ENCODE measurements around the gene COL7A1. TPM values are rescaled to one million over a fixed set of nuclear protein-coding genes. Genes with fewer than 3 reads are reported as not detected.
"Not testable (repeated sequence)": the region's sequence is repeated elsewhere in the genome, so short reads cannot be mapped to it uniquely, and the experiment has no call there.

COL7A1 gene
- total RNA-seq, 1 donor from 2014 or later = 19.2 TPM

DNA sequence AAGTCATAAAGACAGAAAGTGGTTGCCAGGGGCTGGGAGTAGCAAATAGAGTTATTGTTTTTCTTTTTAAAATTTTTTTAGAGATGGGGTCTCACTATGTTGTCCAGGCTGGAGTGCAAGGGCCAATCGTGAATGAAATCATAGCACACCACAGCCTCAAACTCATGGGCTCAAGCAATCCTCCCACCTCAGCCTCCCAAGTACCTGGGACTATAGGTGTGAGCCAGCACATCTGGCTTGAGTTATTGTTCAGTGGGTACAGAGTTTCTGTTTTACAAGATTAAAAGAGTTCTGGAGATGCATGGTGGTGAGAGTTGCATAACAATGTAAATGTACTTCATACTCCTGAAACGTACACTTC is 62.2 kb downstream of the COL7A1 start:
- no peak for DNase-seq (ENCODE audit: low spot score in 2 of 2, unreplicated experiment in 2 of 2)
- no peaks in the 10 kb centered on the region for H3K4me1 Mint-ChIP-seq
- peaks cover 45% of the 10 kb centered on the region for H3K36me3 Mint-ChIP-seq
- TF ChIP-seq, protein P1, sequence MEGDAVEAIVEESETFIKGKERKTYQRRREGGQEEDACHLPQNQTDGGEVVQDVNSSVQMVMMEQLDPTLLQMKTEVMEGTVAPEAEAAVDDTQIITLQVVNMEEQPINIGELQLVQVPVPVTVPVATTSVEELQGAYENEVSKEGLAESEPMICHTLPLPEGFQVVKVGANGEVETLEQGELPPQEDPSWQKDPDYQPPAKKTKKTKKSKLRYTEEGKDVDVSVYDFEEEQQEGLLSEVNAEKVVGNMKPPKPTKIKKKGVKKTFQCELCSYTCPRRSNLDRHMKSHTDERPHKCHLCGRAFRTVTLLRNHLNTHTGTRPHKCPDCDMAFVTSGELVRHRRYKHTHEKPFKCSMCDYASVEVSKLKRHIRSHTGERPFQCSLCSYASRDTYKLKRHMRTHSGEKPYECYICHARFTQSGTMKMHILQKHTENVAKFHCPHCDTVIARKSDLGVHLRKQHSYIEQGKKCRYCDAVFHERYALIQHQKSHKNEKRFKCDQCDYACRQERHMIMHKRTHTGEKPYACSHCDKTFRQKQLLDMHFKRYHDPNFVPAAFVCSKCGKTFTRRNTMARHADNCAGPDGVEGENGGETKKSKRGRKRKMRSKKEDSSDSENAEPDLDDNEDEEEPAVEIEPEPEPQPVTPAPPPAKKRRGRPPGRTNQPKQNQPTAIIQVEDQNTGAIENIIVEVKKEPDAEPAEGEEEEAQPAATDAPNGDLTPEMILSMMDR (IDR thresholded peaks at IDR 0.05; ENCODE audit: unreplicated experiment) = no peak
- H3K9me3 Mint-ChIP-seq = no peaks in the 10 kb centered on the region
- no peaks in the 10 kb centered on the region for H3K27me3 Mint-ChIP-seq (ENCODE audit: low read depth)
- no peak overlapping the region for H3K4me3 Mint-ChIP-seq
- no peak overlapping the region for H3K27ac Mint-ChIP-seq

DNA sequence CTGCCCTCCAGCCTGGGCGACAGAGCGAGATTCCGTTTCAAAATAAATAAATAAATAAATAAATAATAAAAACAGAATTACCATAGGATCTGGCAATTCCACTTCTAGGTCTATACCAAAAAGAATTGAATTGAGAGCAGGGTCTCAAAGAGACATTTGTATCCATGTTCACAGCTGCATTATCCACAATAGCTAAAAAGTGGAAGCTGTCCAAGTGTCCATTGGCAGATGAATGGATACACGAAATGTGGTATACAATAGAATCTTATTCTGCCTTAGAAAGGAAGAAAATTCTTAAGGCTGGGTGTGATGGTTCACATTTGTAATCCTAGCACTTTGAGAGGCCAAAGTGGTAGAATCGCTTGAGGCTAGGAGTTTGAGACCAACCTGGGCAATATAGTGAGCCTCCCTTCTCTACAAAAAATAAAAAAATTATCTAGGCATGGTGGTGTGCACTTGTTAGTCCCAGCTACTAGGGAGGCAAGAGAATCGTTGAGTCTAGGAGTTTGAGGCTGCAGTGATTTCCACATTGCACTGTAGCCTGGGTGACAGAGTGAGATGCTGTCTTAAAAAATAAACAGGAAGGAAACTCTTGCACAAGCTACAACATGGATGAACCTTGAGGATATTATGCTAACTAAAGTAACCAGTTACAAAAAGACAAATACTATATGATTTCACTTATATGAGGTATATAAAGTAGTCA is 62.7 kb downstream of the COL7A1 start:
- Mint-ChIP-seq H3K27me3 (ENCODE audit: low read depth) (no peaks in the 10 kb centered on the region), H3K27ac (no peak overlapping the region), H3K9me3 (no peaks in the 10 kb centered on the region), H3K36me3 (peaks cover 48% of the 10 kb centered on the region), H3K4me1 (no peaks in the 10 kb centered on the region), H3K4me3 (no peak overlapping the region)
- TF ChIP-seq, protein P1 (IDR thresholded peaks at IDR 0.05; ENCODE audit: unreplicated experiment) = no peak
- DNase-seq (ENCODE audit: low spot score in 2 of 2, unreplicated experiment in 2 of 2) = no peak

DNA sequence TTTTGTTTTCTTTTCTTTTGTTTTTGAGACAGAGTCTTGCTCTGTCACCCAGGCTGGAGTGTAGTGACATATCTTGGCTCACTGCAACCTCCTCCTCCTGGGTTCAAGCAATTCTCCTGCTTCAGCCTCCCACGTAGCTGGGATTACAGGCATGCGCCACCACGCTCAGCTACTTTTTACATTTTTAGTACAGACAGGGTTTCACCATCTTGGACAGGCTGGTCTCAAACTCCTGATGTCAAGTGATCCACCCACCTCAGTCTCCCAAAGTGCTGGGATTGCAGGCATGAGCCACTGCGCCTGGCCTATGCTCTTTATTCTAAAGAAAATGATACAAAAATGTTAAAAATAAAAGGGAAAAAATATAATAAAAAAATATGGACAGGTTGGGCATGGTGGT is 64.4 kb downstream of the COL7A1 start:
- not testable (repeated sequence) for H3K27ac Mint-ChIP-seq; H3K9me3 Mint-ChIP-seq; H3K27me3 Mint-ChIP-seq (ENCODE audit: low read depth); H3K4me1 Mint-ChIP-seq; H3K4me3 Mint-ChIP-seq; DNase-seq (ENCODE audit: low spot score in 2 of 2, unreplicated experiment in 2 of 2)
- H3K36me3 Mint-ChIP-seq = peaks cover 44% of the 10 kb centered on the region

DNA sequence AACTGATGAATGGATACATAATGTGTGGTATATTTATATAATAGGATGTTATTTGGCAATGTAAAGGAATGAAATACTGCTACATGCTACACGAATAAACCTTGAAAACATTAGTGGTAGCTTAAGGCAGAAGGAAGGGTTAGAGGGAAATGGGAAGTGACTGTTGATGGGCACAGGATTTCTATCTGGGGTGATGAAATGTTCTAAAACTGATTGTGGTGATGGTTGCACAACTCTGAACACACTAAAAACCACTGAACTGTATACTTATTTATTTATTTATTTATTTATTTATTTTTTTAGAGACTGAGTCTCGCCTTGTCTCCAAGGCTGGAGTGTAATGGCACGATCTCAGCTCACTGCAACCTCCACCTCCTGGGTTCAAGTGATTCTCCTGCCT is 66.4 kb downstream of the COL7A1 start:
- Mint-ChIP-seq H3K4me3 (no peak overlapping the region), H3K4me1 (no peaks in the 10 kb centered on the region), H3K27ac (no peak overlapping the region), H3K9me3 (no peaks in the 10 kb centered on the region), H3K27me3 (ENCODE audit: low read depth) (no peaks in the 10 kb centered on the region), H3K36me3 (peaks cover 32% of the 10 kb centered on the region)
- TF ChIP-seq, protein P1 (IDR thresholded peaks at IDR 0.05; ENCODE audit: unreplicated experiment) = no peak
- no peak for DNase-seq (ENCODE audit: low spot score in 2 of 2, unreplicated experiment in 2 of 2)

DNA sequence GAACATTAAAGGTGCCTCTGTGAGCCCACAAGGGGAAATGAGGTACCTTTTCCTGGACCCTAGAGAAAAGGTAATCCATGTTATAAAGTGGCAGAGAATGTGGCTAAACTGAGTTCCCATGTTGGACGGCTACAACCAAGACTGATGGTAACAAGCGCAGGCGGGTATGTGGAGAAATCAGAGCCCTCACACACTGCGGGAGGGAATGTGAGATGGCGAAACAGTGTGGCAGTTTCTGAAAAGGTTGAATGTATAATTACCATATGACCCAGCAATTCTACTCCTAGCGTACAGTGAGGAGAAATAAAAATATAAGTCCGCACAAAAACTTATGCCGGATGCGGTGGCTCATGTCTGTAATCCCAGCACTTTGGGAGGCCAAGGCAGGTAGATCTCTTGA is 67.1 kb downstream of the COL7A1 start:
- no peak for DNase-seq (ENCODE audit: low spot score in 2 of 2, unreplicated experiment in 2 of 2)
- Mint-ChIP-seq H3K27ac (no peak overlapping the region), H3K4me3 (no peak overlapping the region), H3K36me3 (peaks cover 29% of the 10 kb centered on the region), H3K27me3 (ENCODE audit: low read depth) (no peaks in the 10 kb centered on the region), H3K9me3 (no peaks in the 10 kb centered on the region), H3K4me1 (no peaks in the 10 kb centered on the region)
- TF ChIP-seq, protein P1 (IDR thresholded peaks at IDR 0.05; ENCODE audit: unreplicated experiment) = no peak

DNA sequence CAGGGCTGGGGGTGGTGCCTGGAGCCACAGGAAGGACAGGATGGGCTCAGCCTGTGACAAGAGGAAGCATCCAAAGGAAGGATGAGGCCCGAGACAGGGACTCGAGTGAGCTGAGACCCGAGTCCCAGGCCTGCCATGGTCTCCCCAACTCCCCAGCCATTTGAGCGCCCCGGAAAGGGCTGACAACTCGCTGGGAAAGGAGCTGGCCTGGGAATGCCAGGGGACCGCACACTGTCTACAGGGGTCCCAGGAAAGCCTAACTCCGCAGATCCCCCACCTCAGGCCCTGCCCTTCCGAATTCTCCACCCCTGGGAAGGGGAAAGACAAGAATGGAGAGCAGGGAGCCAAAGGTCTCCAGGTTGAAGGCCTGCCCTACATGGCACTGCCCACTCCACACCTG is 70.2 kb downstream of the COL7A1 start:
- TF ChIP-seq, protein P1 (IDR thresholded peaks at IDR 0.05; ENCODE audit: unreplicated experiment) = no peak
- Mint-ChIP-seq H3K4me3 (no peak overlapping the region), H3K9me3 (no peaks in the 10 kb centered on the region), H3K36me3 (peaks cover 21% of the 10 kb centered on the region), H3K27me3 (ENCODE audit: low read depth) (no peaks in the 10 kb centered on the region), H3K4me1 (no peaks in the 10 kb centered on the region), H3K27ac (no peak overlapping the region)
- DNase-seq (ENCODE audit: low spot score in 2 of 2, unreplicated experiment in 2 of 2) = no peak

Measured in mesothelial cell of epicardium (in vitro differentiated cells).